Liver (tissue), 3 donors: ENCODE data around the gene AP1M1.

Experiments used
- ATF3 ChIP-seq: IDR thresholded peaks from 2 replicates; pipeline ENCODE4 v1.6.1; 2016; ENCODE audit warnings: antibody characterized with exemption
- CTCF ChIP-seq: fragments of 150-350 bp; IDR thresholded peaks from 2 replicates; pipeline ENCODE4 v1.5.1; 2017; ENCODE audit warnings: improper control_type of control experiment, low read depth, low read length; ENCODE audit not compliant: missing input control
- FOXA1 ChIP-seq: IDR thresholded peaks from 2 replicates; pipeline ENCODE4 v1.6.1; 2016; ENCODE audit warnings: antibody characterized with exemption
- GABPA ChIP-seq, 2 donors: IDR thresholded peaks in 1 of 2; conservative IDR thresholded peaks in 1 of 2; 2 replicates each; pipeline ENCODE4 v1.6.1; 2016; ENCODE audit warnings: antibody characterized with exemption in 2 of 2, mild to moderate bottlenecking in 1 of 2, moderate library complexity in 1 of 2
- HNF4A ChIP-seq, 2 donors: conservative IDR thresholded peaks; 2 replicates each; pipeline ENCODE4 v1.6.1; 2016; ENCODE audit warnings: antibody characterized with exemption in 2 of 2, mild to moderate bottlenecking in 2 of 2
- MAX ChIP-seq: IDR thresholded peaks from 2 replicates; pipeline ENCODE4 v1.6.1; 2016; ENCODE audit warnings: antibody characterized with exemption
- RAD21 ChIP-seq, 2 donors: IDR thresholded peaks; 2 replicates each; pipeline ENCODE4 v1.6.1; 2016; ENCODE audit warnings: antibody characterized with exemption in 2 of 2, mild to moderate bottlenecking in 2 of 2
- REST ChIP-seq: IDR thresholded peaks from 2 replicates; pipeline ENCODE4 v1.6.1; 2016; ENCODE audit warnings: antibody characterized with exemption, mild to moderate bottlenecking
- SP1 ChIP-seq: IDR thresholded peaks from 2 replicates; pipeline ENCODE4 v1.6.1; 2018; ENCODE audit warnings: antibody characterized with exemption, mild to moderate bottlenecking
- YY1 ChIP-seq: IDR thresholded peaks from 2 replicates; pipeline ENCODE4 v1.6.1; 2016; ENCODE audit warnings: antibody characterized with exemption, mild to moderate bottlenecking
- donor health status: healthy.
- donor health status: healthy.

- TF ChIP-seq CTCF (no peak), RAD21 (IDR thresholded peaks at IDR 0.05) (no peak), YY1 (no peak), HNF4A (conservative IDR thresholded peaks at IDR 0.05) (no peak), REST (no peak), FOXA1 (no peak), MAX (no peak), GABPA (IDR thresholded peaks at IDR 0.05 in 1 of 2, conservative IDR thresholded peaks at IDR 0.05 in 1 of 2) (no peak), ATF3 (no peak), SP1 (no peak)
These were observed 35.9 kb upstream of the AP1M1 start for GRCh38 chr19:16161840-16162239.
